Psoas muscle (tissue), 8 donors: ENCODE data around the gene TAB3. TPM values are rescaled to one million over a fixed set of nuclear protein-coding genes. Genes with fewer than 3 reads are reported as not detected.

Source experiments
- ATAC-seq, 4 donors: fragments of 200-7000 bp; cut with Tn5 transposase; one replicate each; pipeline ENCODE4 v1.9.1; 2020; ENCODE audit warnings: moderate library complexity in 3 of 4, mild to moderate bottlenecking in 2 of 4
- DNase-seq, 2 donors: peaks; one replicate each; pipeline ENCODE4 v3.0.0-alpha.2; 2020
- H3K27ac ChIP-seq: fragments of 200-600 bp; one replicate; pipeline ENCODE4 v1.8.0; 2022
- H3K27me3 ChIP-seq, 3 donors: fragments of 200-600 bp in 1 of 3; one replicate each; pipeline versions ENCODE4 v1.6.1 to v1.8.0; 2013 to 2022; ENCODE audit warnings: low read length in 2 of 3, mild to moderate bottlenecking in 2 of 3, moderate library complexity in 1 of 3; ENCODE audit not compliant: insufficient read depth in 3 of 3
- H3K36me3 ChIP-seq, 2 donors: fragments of 200-600 bp in 1 of 2; one replicate each; pipeline versions ENCODE4 v1.6.1 to v1.8.0; 2013 to 2022; ENCODE audit warnings: low read depth in 1 of 2, mild to moderate bottlenecking in 1 of 2, moderate library complexity in 1 of 2; ENCODE audit not compliant: insufficient read depth in 1 of 2
- H3K4me1 ChIP-seq: fragments of 200-600 bp; one replicate; pipeline ENCODE4 v1.8.0; 2022
- H3K4me3 ChIP-seq: fragments of 200-600 bp; one replicate; pipeline ENCODE4 v1.8.0; 2022; ENCODE audit warnings: mild to moderate bottlenecking
- H3K9me3 ChIP-seq: fragments of 200-600 bp; one replicate; pipeline ENCODE4 v1.8.0; 2022
- CTCF ChIP-seq: fragments of 200-600 bp; IDR thresholded peaks from one replicate; pipeline ENCODE4 v1.8.0; 2022; ENCODE audit warnings: antibody characterized with exemption
- WGBS, 3 donors: extraction: QIAGEN DNeasy Blood & Tissue Kit; methylation state at CpG; one replicate each; pipeline versions ENCODE4 v1.1.6 to v1.1.7; 2013; 5-methylcytosine and 5-hydroxymethylcytosine counted together
- intact Hi-C, 2 donors: fragments of 100-400 bp; cut with DNase I; formaldehyde crosslinking; loops; one replicate each; pipeline versions ENCODE4 v1.11.0 to v1.14.2; 2022
- polyA plus RNA-seq, 3 donors: library from polyadenylated mRNA; stranded (reverse); fragments of 200-250 nt; gene quantifications; one replicate each; pipeline ENCODE4 v1.2.3, GENCODE V29; 2013
- total RNA-seq, 4 donors: library from RNA; stranded (reverse); fragmentation: NEBNext Ultra II Directional in 2 of 4; extraction: Animal tissue kit (Norgen Biotek cat#: 25700) in 2 of 4; gene quantifications; one replicate each; pipeline versions ENCODE4 v1.2.1 to v1.2.4, GENCODE V29; 2021 to 2023
- donor health status: healthy with polysubstance abuse.
- donor health status: DM: no; HTN: no; CAD: no; lungs with moderate emphysema.
- donor health status: Bipolar disorder and iron deficiency.
- donor health status: healthy.
- donor health status: DM: yes; HTN: yes; CAD: no.
- donor health status: DM: no; HTN: no; CAD: no.
- donor health status: DM: no; HTN: no; CAD: no.
- donor health status: DM: yes; HTN: yes; CAD: no.

The TAB3 gene
- total and polyA plus RNA-seq, 7 donors: 4.9 to 15.7 (median 12.3) TPM

GRCh38 chrX:30793075-30793766 lies 95.8 kb downstream of the TAB3 start:
- H3K9me3 ChIP-seq: no peaks in the 10 kb centered on the region
- H3K4me1 ChIP-seq: no peaks in the 10 kb centered on the region
- no peak overlapping the region for H3K4me3 ChIP-seq
- intact Hi-C loops: no loop called here
- H3K27ac ChIP-seq: no peak overlapping the region
- no peak for DNase-seq
- 76 to 92% (median 87%) methylated on average over 3 of the region's 3 CpGs for WGBS, 3 donors
- H3K36me3 ChIP-seq: no peaks in the 10 kb centered on the region
- TF ChIP-seq CTCF: no peak
- ATAC-seq: no peak
- no peaks in the 10 kb centered on the region for H3K27me3 ChIP-seq

- Histone ChIP-seq H3K9me3 (no peaks in the 10 kb centered on the region), H3K4me1 (no peaks in the 10 kb centered on the region), H3K36me3 (no peaks in the 10 kb centered on the region), H3K27me3 (no peaks in the 10 kb centered on the region), H3K4me3 (no peak overlapping the region), H3K27ac (no peak overlapping the region)
- ATAC-seq: no peak
- no peak for DNase-seq
- 84 to 92% (median 87%) methylated on average over 8 of the region's 8 CpGs for WGBS, 3 donors
- TF ChIP-seq CTCF: no peak
- intact Hi-C loops: no loop called here
Measured at GRCh38 chrX:30791296-30792278, 97.5 kb downstream of the TAB3 start.

- Histone ChIP-seq H3K27me3 (peaks cover 0 to 3% (median 0%) of the 10 kb centered on the region in 3 donors), H3K4me1 (no peaks in the 10 kb centered on the region), H3K9me3 (no peaks in the 10 kb centered on the region), H3K4me3 (no peak overlapping the region), H3K27ac (no peak overlapping the region), H3K36me3 (no peaks in the 10 kb centered on the region)
- no peak for TF ChIP-seq CTCF
- no peak for ATAC-seq
- no peak for DNase-seq
- intact Hi-C loops: no loop called here
- 60 to 79% (median 76%) methylated on average over 8 to 9 of the region's 9 CpGs for WGBS, 3 donors
Measured at GRCh38 chrX:30787012-30787411, 102.0 kb downstream of the TAB3 start.

- intact Hi-C loops: no loop called here
- no peak for DNase-seq
Measured at GRCh38 chrX:30786374-30786773, 102.7 kb downstream of the TAB3 start.

More at GRCh38 chrX:30786374-30786773, 102.7 kb downstream of the TAB3 start:
- H3K27me3 ChIP-seq: peaks cover 0 to 3% (median 0%) of the 10 kb centered on the region in 3 donors
- no peak for ATAC-seq
- no peak for TF ChIP-seq CTCF
- no peak overlapping the region for H3K4me3 ChIP-seq
- no peaks in the 10 kb centered on the region for H3K36me3 ChIP-seq
- no peaks in the 10 kb centered on the region for H3K4me1 ChIP-seq
- H3K27ac ChIP-seq: no peak overlapping the region
- no peaks in the 10 kb centered on the region for H3K9me3 ChIP-seq
